Measurements from ENCODE around the gene CORO2A. TPM values are rescaled to one million over a fixed set of nuclear protein-coding genes. Genes with fewer than 3 reads are reported as not detected.
"Not testable (repeated sequence)": the region's sequence is repeated elsewhere in the genome, so short reads cannot be mapped to it uniquely, and the experiment has no call there.

Gene CORO2A
- total and polyA plus RNA-seq, 2 of the 13 experiments (the other 11 are each of a cell fraction or from before 2014, with no cell fraction given): 14.4 to 15.3 TPM

DNA sequence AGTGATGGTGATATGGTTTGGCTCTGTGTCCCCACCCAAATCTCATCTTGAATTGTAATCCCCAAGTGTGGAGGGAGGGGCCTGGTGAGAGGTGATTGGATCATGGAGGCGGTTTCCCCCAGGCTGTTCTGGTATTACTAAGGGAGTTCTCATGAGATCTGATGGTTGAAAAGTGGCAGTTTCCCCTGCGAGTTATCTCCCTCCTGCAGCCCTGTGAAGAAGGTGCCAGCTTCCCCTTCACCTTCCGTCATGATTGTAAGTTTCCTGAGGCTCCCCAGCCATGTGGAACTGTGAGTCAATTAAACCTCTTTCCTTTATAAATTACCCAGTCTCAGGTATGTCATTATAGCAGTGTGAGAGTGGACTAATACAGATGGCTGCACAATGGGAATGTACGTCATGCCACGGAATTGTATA, 17.9 kb downstream of the CORO2A start:
- intact Hi-C loops (cut with micrococcal nuclease; ENCODE audit: unreplicated experiment); H3K27me3 ChIP-seq (ENCODE audit: control insufficient read depth in 1 of 2, insufficient read depth in 2 of 2, low read length in 2 of 2); BruUV-seq (replicated peaks); H3K9ac ChIP-seq (ENCODE audit: insufficient read depth, low read depth, low read length); H4K20me1 ChIP-seq (ENCODE audit: insufficient read depth, low read length); FAIRE-seq; H3K36me3 ChIP-seq (replicated peaks in 1 of 2; ENCODE audit: control insufficient read depth in 1 of 2, insufficient read depth in 2 of 2, low read length in 2 of 2); H3K9me3 ChIP-seq (ENCODE audit: low read length); H2AFZ ChIP-seq (ENCODE audit: low read length); H3K27ac ChIP-seq (ENCODE audit: extremely low read length, insufficient read depth, low read length); in situ Hi-C loops (cut with HindIII; ENCODE audit: extremely low pct_ligation_motif_present, low pct_unique_long_range_greater_than_20kb); CTCF ChIA-PET (ENCODE audit: low intra/inter-chr PET ratio, low total read pairs); H3K4me3 ChIP-seq (replicated peaks in 1 of 3; ENCODE audit: insufficient read depth in 1 of 3, low read depth in 2 of 3, low read length in 3 of 3); DNase-seq (ENCODE audit: low spot score); ATAC-seq: not testable (repeated sequence)
- H3K4me2 ChIP-seq (ENCODE audit: low read depth, low read length): peak overlapping the region; percentile 71; the same call in 1 of the 2 replicates
- H3K4me1 ChIP-seq (ENCODE audit: insufficient read depth, low read length): peaks cover 76% of the 10 kb centered on the region
- POLR2A ChIA-PET: interaction anchor here (0.6 kb wide), 1 partner anchor 9 kb away, joined by 3 read pairs; no protein-coding TSS in a partner anchor
- peaks cover 62% of the 10 kb centered on the region for H3K79me2 ChIP-seq (ENCODE audit: insufficient read depth, low read length)
- 0 out of 2 replicates have a peak, but pooled peaks have one; percentile 0 for TF ChIP-seq PHF8 (CRISPR knock-in tag; IDR thresholded peaks at IDR 0.05)
- 80% methylated on average over 5 of the region's 5 CpGs for WGBS (ENCODE audit: low lambda C conversion rate)

DNA sequence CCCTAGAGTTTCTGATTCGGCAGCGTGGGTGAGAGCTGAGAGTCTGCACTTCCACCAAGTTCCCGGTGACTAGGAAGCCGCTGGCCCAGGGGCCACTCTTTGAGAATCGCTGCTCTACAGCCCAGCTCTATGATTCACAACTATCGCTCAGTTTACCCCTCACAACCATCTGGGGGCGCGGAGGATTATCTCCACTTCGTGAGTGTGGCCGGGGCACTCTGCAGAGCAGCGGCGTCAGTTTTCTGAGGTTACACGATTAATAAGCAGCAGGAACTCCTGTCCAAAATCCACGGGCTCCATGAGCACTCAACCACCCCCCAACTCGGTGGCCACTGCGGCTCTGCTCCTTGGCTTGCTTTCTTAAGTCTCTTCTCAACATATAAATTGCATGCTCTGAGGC, 19.3 kb downstream of the CORO2A start:
- H3K36me3 ChIP-seq (replicated peaks in 1 of 2; ENCODE audit: control insufficient read depth in 1 of 2, insufficient read depth in 2 of 2, low read length in 2 of 2): no peaks in the 10 kb centered on the region
- no peak for ATAC-seq
- H3K27me3 ChIP-seq (ENCODE audit: control insufficient read depth in 1 of 2, insufficient read depth in 2 of 2, low read length in 2 of 2): no peaks in the 10 kb centered on the region
- no TSS peak for BruUV-seq (replicated peaks)
- 95% methylated on average over 15 of the region's 16 CpGs for WGBS (ENCODE audit: low lambda C conversion rate)
- POLR2A ChIA-PET: no interaction called here
- in situ Hi-C loops (cut with HindIII; ENCODE audit: extremely low pct_ligation_motif_present, low pct_unique_long_range_greater_than_20kb) (no loop called here), intact Hi-C loops (cut with micrococcal nuclease; ENCODE audit: unreplicated experiment) (no loop called here)
- peaks cover 5% of the 10 kb centered on the region; the same call in 1 of the 2 replicates for H4K20me1 ChIP-seq (ENCODE audit: insufficient read depth, low read length)
- H2AFZ ChIP-seq (ENCODE audit: low read length): no peak overlapping the region
- H3K9ac ChIP-seq (ENCODE audit: insufficient read depth, low read depth, low read length): no peak overlapping the region
- DNase-seq (ENCODE audit: low spot score): no peak
- TF ChIP-seq, protein P1, sequence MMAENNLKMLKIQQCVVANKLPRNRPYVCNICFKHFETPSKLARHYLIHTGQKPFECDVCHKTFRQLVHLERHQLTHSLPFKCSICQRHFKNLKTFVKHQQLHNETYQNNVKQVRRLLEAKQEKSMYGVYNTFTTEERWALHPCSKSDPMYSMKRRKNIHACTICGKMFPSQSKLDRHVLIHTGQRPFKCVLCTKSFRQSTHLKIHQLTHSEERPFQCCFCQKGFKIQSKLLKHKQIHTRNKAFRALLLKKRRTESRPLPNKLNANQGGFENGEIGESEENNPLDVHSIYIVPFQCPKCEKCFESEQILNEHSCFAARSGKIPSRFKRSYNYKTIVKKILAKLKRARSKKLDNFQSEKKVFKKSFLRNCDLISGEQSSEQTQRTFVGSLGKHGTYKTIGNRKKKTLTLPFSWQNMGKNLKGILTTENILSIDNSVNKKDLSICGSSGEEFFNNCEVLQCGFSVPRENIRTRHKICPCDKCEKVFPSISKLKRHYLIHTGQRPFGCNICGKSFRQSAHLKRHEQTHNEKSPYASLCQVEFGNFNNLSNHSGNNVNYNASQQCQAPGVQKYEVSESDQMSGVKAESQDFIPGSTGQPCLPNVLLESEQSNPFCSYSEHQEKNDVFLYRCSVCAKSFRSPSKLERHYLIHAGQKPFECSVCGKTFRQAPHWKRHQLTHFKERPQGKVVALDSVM (CRISPR knock-in tag; IDR thresholded peaks at IDR 0.05): 0 out of 2 replicates have a peak, but pooled peaks have one; percentile 3
- TF ChIP-seq, protein P2, sequence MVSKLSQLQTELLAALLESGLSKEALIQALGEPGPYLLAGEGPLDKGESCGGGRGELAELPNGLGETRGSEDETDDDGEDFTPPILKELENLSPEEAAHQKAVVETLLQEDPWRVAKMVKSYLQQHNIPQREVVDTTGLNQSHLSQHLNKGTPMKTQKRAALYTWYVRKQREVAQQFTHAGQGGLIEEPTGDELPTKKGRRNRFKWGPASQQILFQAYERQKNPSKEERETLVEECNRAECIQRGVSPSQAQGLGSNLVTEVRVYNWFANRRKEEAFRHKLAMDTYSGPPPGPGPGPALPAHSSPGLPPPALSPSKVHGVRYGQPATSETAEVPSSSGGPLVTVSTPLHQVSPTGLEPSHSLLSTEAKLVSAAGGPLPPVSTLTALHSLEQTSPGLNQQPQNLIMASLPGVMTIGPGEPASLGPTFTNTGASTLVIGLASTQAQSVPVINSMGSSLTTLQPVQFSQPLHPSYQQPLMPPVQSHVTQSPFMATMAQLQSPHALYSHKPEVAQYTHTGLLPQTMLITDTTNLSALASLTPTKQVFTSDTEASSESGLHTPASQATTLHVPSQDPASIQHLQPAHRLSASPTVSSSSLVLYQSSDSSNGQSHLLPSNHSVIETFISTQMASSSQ (IDR thresholded peaks at IDR 0.05; ENCODE audit: low read depth): no peak
- TF ChIP-seq, protein P2 (CRISPR knock-in tag; IDR thresholded peaks at IDR 0.05; ENCODE audit: borderline replicate concordance): no peak
- no peak for FAIRE-seq
- H3K4me2 ChIP-seq (ENCODE audit: low read depth, low read length): no peak overlapping the region
- peaks cover 83% of the 10 kb centered on the region for H3K4me1 ChIP-seq (ENCODE audit: insufficient read depth, low read length)
- CTCF ChIA-PET (ENCODE audit: low intra/inter-chr PET ratio, low total read pairs): no interaction called here
- no peak overlapping the region for H3K4me3 ChIP-seq (replicated peaks in 1 of 3; ENCODE audit: insufficient read depth in 1 of 3, low read depth in 2 of 3, low read length in 3 of 3)
- no peaks in the 10 kb centered on the region for H3K9me3 ChIP-seq (ENCODE audit: low read length)
- H3K27ac ChIP-seq (ENCODE audit: extremely low read length, insufficient read depth, low read length): no peak overlapping the region
- peaks cover 53% of the 10 kb centered on the region for H3K79me2 ChIP-seq (ENCODE audit: insufficient read depth, low read length)

All from HepG2 (cell line).